DMS 273 treated with DMSO at 0.1 percent for 48 hours (cell line): ENCODE results near the gene ARF1.

Experiments used
- DNase-seq: peaks from one replicate; lab custom pipeline; 2025; lab: John Stamatoyannopoulos, UW

Gene ARF1

GRCh38 chr1:228148196-228148861, 65.8 kb downstream of the ARF1 start:
- DNase-seq = no peak
